GM12875 (cell line): ENCODE results near the gene ANKRD34A.
A peak's percentile ranks its signal among the peaks of the same experiment; 100 is the strongest.

ENCODE experiments used
- H3K4me3 ChIP-seq: one replicate; pipeline ENCODE4 v1.5.1; 2011; ENCODE audit warnings: low read depth, low read length, control low read depth
- CTCF ChIP-seq: IDR thresholded peaks from 2 replicates; pipeline ENCODE4 v1.5.1; 2011; ENCODE audit warnings: low read depth, mild to moderate bottlenecking, control low read depth, inconsistent platforms, low read length, moderate library complexity, borderline replicate concordance; ENCODE audit not compliant: insufficient read depth

The ANKRD34A gene

GRCh38 chr1:145999321-146000024, 35.1 kb upstream of the ANKRD34A start:
- H3K4me3 ChIP-seq, result no peak overlapping the region
- TF ChIP-seq CTCF, result no peak

GRCh38 chr1:145997718-145998023, 33.3 kb upstream of the ANKRD34A start:
- H3K4me3 ChIP-seq, result no peak overlapping the region

GRCh38 chr1:145997016-145997717, 32.8 kb upstream of the ANKRD34A start:
- TF ChIP-seq CTCF, result no peak
- H3K4me3 ChIP-seq, result peak overlapping the region; percentile 81

More at GRCh38 chr1:145997718-145998023, 33.3 kb upstream of the ANKRD34A start:
- no peak for TF ChIP-seq CTCF

GRCh38 chr1:145996433-145997015, 32.1 kb upstream of the ANKRD34A start, which contains the start of gene TXNIP:
Gene TXNIP, minus strand, starts transcription at chr1:145996579. Its CDS starts 313 bp downstream, at chr1:145996266.
- peak within 1 kb of the TSS; percentile 81 for H3K4me3 ChIP-seq
- no peak for TF ChIP-seq CTCF

- TF ChIP-seq CTCF, result no peak
- H3K4me3 ChIP-seq, result peak overlapping the region; percentile 81
Measured at GRCh38 chr1:145995964-145996432, 31.6 kb upstream of the ANKRD34A start.

- no peak for TF ChIP-seq CTCF
- H3K4me3 ChIP-seq, result peak overlapping the region; percentile 81
Measured at GRCh38 chr1:145995148-145995881, 30.9 kb upstream of the ANKRD34A start.
